GM21723 (cell line): Measurements from ENCODE around the gene SNRPD1.
"Not testable (repeated sequence)": the region's sequence is repeated elsewhere in the genome, so short reads cannot be mapped to it uniquely, and the experiment has no call there.

Experiments
- ATAC-seq: cut with Tn5 transposase; IDR thresholded peaks from one replicate; pipeline ENCODE4 v1.9.1; 2021; ENCODE audit warnings: mild to moderate bottlenecking, moderate library complexity; ENCODE audit not compliant: unreplicated experiment

Gene SNRPD1

GRCh38 chr18:21612125-21613039 is at the start of gene SNRPD1:
Gene SNRPD1, plus strand, starts transcription at chr18:21612314. Its CDS starts 116 bp downstream, at chr18:21612430.
- peak; percentile 98 for ATAC-seq

GRCh38 chr18:21571772-21572171 is 40.3 kb upstream of the SNRPD1 start:
- ATAC-seq: no peak

- ATAC-seq: no peak
These were observed 36.5 kb upstream of the SNRPD1 start for GRCh38 chr18:21575656-21576055.

GRCh38 chr18:21584391-21584790 is 27.7 kb upstream of the SNRPD1 start:
- ATAC-seq: no peak

GRCh38 chr18:21592361-21592760 is 19.8 kb upstream of the SNRPD1 start:
- not testable (repeated sequence) for ATAC-seq

GRCh38 chr18:21593540-21594257 is 18.4 kb upstream of the SNRPD1 start:
- ATAC-seq: no peak

GRCh38 chr18:21597620-21598019 is 14.5 kb upstream of the SNRPD1 start:
- ATAC-seq: no peak

- no peak for ATAC-seq
These were observed 13.2 kb upstream of the SNRPD1 start for GRCh38 chr18:21598726-21599584.

GRCh38 chr18:21599585-21600525 is 12.3 kb upstream of the SNRPD1 start:
- peak; percentile 52 for ATAC-seq

GRCh38 chr18:21600526-21601410 is 11.3 kb upstream of the SNRPD1 start, which contains the start of gene ESCO1:
Gene ESCO1, minus strand, starts transcription at chr18:21600704. Its CDS starts 25,861 bp downstream, at chr18:21574843.
- peak; percentile 85 for ATAC-seq

GRCh38 chr18:21602299-21602587 is 9.9 kb upstream of the SNRPD1 start:
- no peak for ATAC-seq

GRCh38 chr18:21604671-21605070 is 7.4 kb upstream of the SNRPD1 start:
- ATAC-seq: no peak

- no peak for ATAC-seq
These were observed 6.9 kb upstream of the SNRPD1 start for GRCh38 chr18:21605213-21605612.

GRCh38 chr18:21611401-21612124 is 551 bp upstream of the SNRPD1 start:
- peak; percentile 6 for ATAC-seq

- ATAC-seq: not testable (repeated sequence)
These were observed 9.5 kb downstream of the SNRPD1 start for GRCh38 chr18:21621640-21622039.

GRCh38 chr18:21629089-21629832 is 17.1 kb downstream of the SNRPD1 start:
- peak; percentile 90 for ATAC-seq

GRCh38 chr18:21632393-21632792 is 20.3 kb downstream of the SNRPD1 start:
- ATAC-seq: no peak
